ENCODE results near the gene IMMP1L. TPM values are rescaled to one million over a fixed set of nuclear protein-coding genes. Genes with fewer than 3 reads are reported as not detected.

The IMMP1L gene, protein sequence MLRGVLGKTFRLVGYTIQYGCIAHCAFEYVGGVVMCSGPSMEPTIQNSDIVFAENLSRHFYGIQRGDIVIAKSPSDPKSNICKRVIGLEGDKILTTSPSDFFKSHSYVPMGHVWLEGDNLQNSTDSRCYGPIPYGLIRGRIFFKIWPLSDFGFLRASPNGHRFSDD
- 10 to 100 TPM; 17.9 to 29.1 TPM for total RNA-seq

DNA sequence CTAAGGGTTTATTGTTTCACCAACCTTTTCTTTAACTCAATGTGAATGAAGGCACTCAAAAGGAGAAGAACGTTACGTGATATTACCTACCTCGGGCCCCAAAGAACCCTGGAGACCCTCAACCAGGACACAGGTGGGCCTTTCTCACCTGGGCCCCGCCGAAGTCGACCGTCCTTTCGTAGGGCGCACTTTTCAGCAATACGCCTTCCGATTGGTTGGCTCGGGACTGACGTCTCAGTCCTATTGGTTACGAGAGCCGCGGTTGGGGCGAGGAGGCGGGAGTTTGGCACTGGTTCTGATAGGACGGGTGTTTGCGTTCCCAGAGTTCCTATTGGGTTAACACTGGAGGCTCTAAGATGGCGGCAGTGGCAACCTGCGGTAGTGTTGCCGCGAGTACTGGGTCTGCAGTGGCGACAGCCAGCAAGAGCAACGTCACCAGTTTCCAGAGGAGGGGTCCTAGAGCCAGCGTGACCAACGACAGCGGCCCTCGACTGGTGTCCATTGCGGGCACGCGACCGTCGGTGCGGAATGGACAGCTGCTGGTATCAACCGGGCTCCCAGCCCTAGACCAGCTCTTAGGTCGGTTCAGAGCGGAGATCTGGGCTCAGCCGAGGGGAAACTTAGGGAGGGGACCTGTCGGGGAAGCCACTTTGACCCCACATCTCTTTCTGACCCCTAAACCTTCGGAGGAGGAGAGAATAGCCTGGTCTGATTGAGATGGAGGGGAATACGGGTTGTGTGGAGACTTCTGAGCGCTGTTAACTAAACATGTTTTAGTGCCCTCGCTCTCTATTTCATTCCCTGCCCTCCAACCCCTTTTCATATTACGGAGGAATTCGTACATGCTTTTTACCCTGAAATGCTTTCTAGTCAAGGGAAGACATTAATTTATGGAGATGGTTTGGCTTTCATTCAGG is at the start of gene IMMP1L, which contains the start of gene ELP4:
Gene IMMP1L (minus strand): TSS at position 194 of the 917 bp plus-strand sequence. CDS start 46,346 bp downstream, outside the sequence.
Gene ELP4 (plus strand): TSS at position 339 of the 917 bp plus-strand sequence. CDS start 18 bp downstream, at position 357.
- TF ChIP-seq, protein P1, sequence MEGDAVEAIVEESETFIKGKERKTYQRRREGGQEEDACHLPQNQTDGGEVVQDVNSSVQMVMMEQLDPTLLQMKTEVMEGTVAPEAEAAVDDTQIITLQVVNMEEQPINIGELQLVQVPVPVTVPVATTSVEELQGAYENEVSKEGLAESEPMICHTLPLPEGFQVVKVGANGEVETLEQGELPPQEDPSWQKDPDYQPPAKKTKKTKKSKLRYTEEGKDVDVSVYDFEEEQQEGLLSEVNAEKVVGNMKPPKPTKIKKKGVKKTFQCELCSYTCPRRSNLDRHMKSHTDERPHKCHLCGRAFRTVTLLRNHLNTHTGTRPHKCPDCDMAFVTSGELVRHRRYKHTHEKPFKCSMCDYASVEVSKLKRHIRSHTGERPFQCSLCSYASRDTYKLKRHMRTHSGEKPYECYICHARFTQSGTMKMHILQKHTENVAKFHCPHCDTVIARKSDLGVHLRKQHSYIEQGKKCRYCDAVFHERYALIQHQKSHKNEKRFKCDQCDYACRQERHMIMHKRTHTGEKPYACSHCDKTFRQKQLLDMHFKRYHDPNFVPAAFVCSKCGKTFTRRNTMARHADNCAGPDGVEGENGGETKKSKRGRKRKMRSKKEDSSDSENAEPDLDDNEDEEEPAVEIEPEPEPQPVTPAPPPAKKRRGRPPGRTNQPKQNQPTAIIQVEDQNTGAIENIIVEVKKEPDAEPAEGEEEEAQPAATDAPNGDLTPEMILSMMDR (IDR thresholded peaks at IDR 0.05), result no peak
- no peaks in the 10 kb centered on the region for H3K9me3 ChIP-seq
- H3K36me3 ChIP-seq, result no peaks in the 10 kb centered on the region
- H3K27me3 ChIP-seq, result no peaks in the 10 kb centered on the region
- DNase-seq, result peak; percentile 98
- peak within 1 kb of the TSS; percentile 52 for H3K27ac ChIP-seq
- no peaks in the 10 kb centered on the region for H3K4me1 ChIP-seq
- H3K9ac ChIP-seq (ENCODE audit: low read depth in 2 of 2, low read length in 2 of 2), result peak within 1 kb of the TSS; percentile 75 to 85
- intact Hi-C loops (cut with DNase I), result no loop called here
- H3K4me3 ChIP-seq, result peak within 1 kb of the TSS; percentile 89

GRCh38 chr11:31558001-31558400 is 48.6 kb upstream of the IMMP1L start:
- Histone ChIP-seq H3K9ac (ENCODE audit: low read depth in 2 of 2, low read length in 2 of 2) (no peak overlapping the region), H3K36me3 (no peaks in the 10 kb centered on the region), H3K27ac (no peak overlapping the region), H3K4me1 (no peaks in the 10 kb centered on the region), H3K9me3 (no peaks in the 10 kb centered on the region), H3K4me3 (no peak overlapping the region), H3K27me3 (no peaks in the 10 kb centered on the region)
- intact Hi-C loops (cut with DNase I), result no loop called here
- TF ChIP-seq, protein P1 (IDR thresholded peaks at IDR 0.05), result no peak
- no peak for DNase-seq

DNA sequence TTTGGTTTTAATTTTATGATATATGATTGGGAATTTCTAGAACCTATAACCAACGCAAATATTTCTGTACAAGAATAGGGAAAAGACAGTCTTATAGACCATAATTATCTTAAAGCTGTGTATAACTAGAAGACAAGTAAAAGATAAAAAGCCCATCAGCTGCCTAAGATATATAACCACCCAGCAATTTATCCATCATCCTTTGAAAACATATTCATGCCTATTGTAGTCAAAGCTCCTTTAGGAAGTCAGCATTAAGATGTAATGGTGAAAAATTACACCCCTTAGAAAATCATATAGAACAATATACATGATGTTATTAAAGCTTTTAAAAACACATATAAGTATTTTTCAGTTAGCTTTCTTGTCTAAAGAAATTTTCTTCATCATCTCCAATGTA is 46.5 kb upstream of the IMMP1L start:
- H3K4me1 ChIP-seq, result no peaks in the 10 kb centered on the region
- H3K36me3 ChIP-seq, result no peaks in the 10 kb centered on the region
- intact Hi-C loops (cut with DNase I), result no loop called here
- DNase-seq, result no peak
- no peak overlapping the region for H3K9ac ChIP-seq (ENCODE audit: low read depth in 2 of 2, low read length in 2 of 2)
- no peak overlapping the region for H3K4me3 ChIP-seq
- no peaks in the 10 kb centered on the region for H3K9me3 ChIP-seq
- H3K27me3 ChIP-seq, result no peaks in the 10 kb centered on the region
- TF ChIP-seq, protein P1 (IDR thresholded peaks at IDR 0.05), result no peak
- H3K27ac ChIP-seq, result no peak overlapping the region

- Histone ChIP-seq H3K4me3 (no peak overlapping the region), H3K4me1 (no peaks in the 10 kb centered on the region), H3K27ac (no peak overlapping the region), H3K9ac (ENCODE audit: low read depth in 2 of 2, low read length in 2 of 2) (no peak overlapping the region), H3K36me3 (no peaks in the 10 kb centered on the region), H3K27me3 (no peaks in the 10 kb centered on the region), H3K9me3 (no peaks in the 10 kb centered on the region)
- TF ChIP-seq, protein P1 (IDR thresholded peaks at IDR 0.05), result no peak
- intact Hi-C loops (cut with DNase I), result no loop called here
- no peak for DNase-seq
Measured at GRCh38 chr11:31542862-31543261, 33.4 kb upstream of the IMMP1L start.

GRCh38 chr11:31535479-31535878 is 26.1 kb upstream of the IMMP1L start:
- Histone ChIP-seq H3K27me3 (no peaks in the 10 kb centered on the region), H3K27ac (no peak overlapping the region), H3K4me1 (no peaks in the 10 kb centered on the region), H3K4me3 (no peak overlapping the region), H3K9ac (ENCODE audit: low read depth in 2 of 2, low read length in 2 of 2) (no peak overlapping the region), H3K9me3 (no peaks in the 10 kb centered on the region), H3K36me3 (no peaks in the 10 kb centered on the region)
- intact Hi-C loops (cut with DNase I), result no loop called here
- DNase-seq, result no peak
- TF ChIP-seq, protein P1 (IDR thresholded peaks at IDR 0.05), result no peak

All from colonic mucosa (tissue), 4 donors.